ENCODE data around the gene CXCR5. TPM values are rescaled to one million over a fixed set of nuclear protein-coding genes. Genes with fewer than 3 reads are reported as not detected.

Gene CXCR5
- total RNA-seq, 1 donor from 2014 or later: 5.1 TPM

- peak overlapping the region; percentile 54 for H3K4me3 Mint-ChIP-seq
- DNase-seq (ENCODE audit: low spot score): no peak
- peak overlapping the region; percentile 99 for H3K27ac Mint-ChIP-seq
- H3K4me1 Mint-ChIP-seq (ENCODE audit: low read depth): peaks cover 81% of the 10 kb centered on the region
- no peaks in the 10 kb centered on the region for H3K9me3 Mint-ChIP-seq
- H3K36me3 Mint-ChIP-seq (ENCODE audit: low read depth): peaks cover 4% of the 10 kb centered on the region
- intact Hi-C loops (cut with micrococcal nuclease): loop anchor here (1.0 to 5.0 kb wide), 2 partner anchors 11 to 84 kb away; partner anchors contain the start of gene CENATAC
- H3K27me3 Mint-ChIP-seq (ENCODE audit: insufficient read depth): no peaks in the 10 kb centered on the region
Observed at GRCh38 chr11:118913411-118914125, 29.9 kb downstream of the CXCR5 start.

GRCh38 chr11:118914178-118914918 is 30.7 kb downstream of the CXCR5 start:
- peak overlapping the region; percentile 99 for H3K27ac Mint-ChIP-seq
- DNase-seq (ENCODE audit: low spot score): peak; percentile 59
- H3K36me3 Mint-ChIP-seq (ENCODE audit: low read depth): no peaks in the 10 kb centered on the region
- H3K4me1 Mint-ChIP-seq (ENCODE audit: low read depth): peaks cover 83% of the 10 kb centered on the region
- intact Hi-C loops (cut with micrococcal nuclease): loop anchor here (1.0 to 5.0 kb wide), 2 partner anchors 10 to 83 kb away; partner anchors contain the start of gene CENATAC
- H3K9me3 Mint-ChIP-seq: no peaks in the 10 kb centered on the region
- no peaks in the 10 kb centered on the region for H3K27me3 Mint-ChIP-seq (ENCODE audit: insufficient read depth)
- peak overlapping the region; percentile 71 for H3K4me3 Mint-ChIP-seq

- Mint-ChIP-seq H3K9me3 (no peaks in the 10 kb centered on the region), H3K27ac (peak overlapping the region; percentile 99), H3K36me3 (ENCODE audit: low read depth) (peaks cover under 1% of the 10 kb centered on the region), H3K4me3 (peak overlapping the region; percentile 71), H3K4me1 (ENCODE audit: low read depth) (peaks cover 89% of the 10 kb centered on the region), H3K27me3 (ENCODE audit: insufficient read depth) (no peaks in the 10 kb centered on the region)
- no peak for DNase-seq (ENCODE audit: low spot score)
- intact Hi-C loops (cut with micrococcal nuclease): loop anchor here (1.0 to 5.0 kb wide), 2 partner anchors 9 to 82 kb away; partner anchors contain the start of gene CENATAC
Observed at GRCh38 chr11:118914987-118915386, 31.3 kb downstream of the CXCR5 start.

- Mint-ChIP-seq H3K4me3 (no peak overlapping the region), H3K4me1 (ENCODE audit: low read depth) (peaks cover 93% of the 10 kb centered on the region), H3K36me3 (ENCODE audit: low read depth) (peaks cover 2% of the 10 kb centered on the region), H3K27me3 (ENCODE audit: insufficient read depth) (no peaks in the 10 kb centered on the region), H3K9me3 (no peaks in the 10 kb centered on the region), H3K27ac (peak overlapping the region; percentile 99)
- intact Hi-C loops (cut with micrococcal nuclease): no loop called here
- no peak for DNase-seq (ENCODE audit: low spot score)
Observed at GRCh38 chr11:118915396-118915795, 31.7 kb downstream of the CXCR5 start.

- no peak for DNase-seq (ENCODE audit: low spot score)
- H3K27me3 Mint-ChIP-seq (ENCODE audit: insufficient read depth): no peaks in the 10 kb centered on the region
- H3K27ac Mint-ChIP-seq: peak overlapping the region; percentile 99
- H3K4me1 Mint-ChIP-seq (ENCODE audit: low read depth): peaks cover 97% of the 10 kb centered on the region
- intact Hi-C loops (cut with micrococcal nuclease): no loop called here
- H3K36me3 Mint-ChIP-seq (ENCODE audit: low read depth): peaks cover 4% of the 10 kb centered on the region
- peak overlapping the region; percentile 81 for H3K4me3 Mint-ChIP-seq
- H3K9me3 Mint-ChIP-seq: no peaks in the 10 kb centered on the region
Observed at GRCh38 chr11:118915941-118916841, 32.5 kb downstream of the CXCR5 start.

GRCh38 chr11:118916842-118917388 is 33.2 kb downstream of the CXCR5 start:
- H3K9me3 Mint-ChIP-seq: no peaks in the 10 kb centered on the region
- H3K27me3 Mint-ChIP-seq (ENCODE audit: insufficient read depth): no peaks in the 10 kb centered on the region
- DNase-seq (ENCODE audit: low spot score): no peak
- intact Hi-C loops (cut with micrococcal nuclease): no loop called here
- H3K4me1 Mint-ChIP-seq (ENCODE audit: low read depth): peaks cover 97% of the 10 kb centered on the region
- peak overlapping the region; percentile 81 for H3K4me3 Mint-ChIP-seq
- peak overlapping the region; percentile 95 for H3K27ac Mint-ChIP-seq
- H3K36me3 Mint-ChIP-seq (ENCODE audit: low read depth): peaks cover 4% of the 10 kb centered on the region

- no peak for DNase-seq (ENCODE audit: low spot score)
- H3K27me3 Mint-ChIP-seq (ENCODE audit: insufficient read depth): no peaks in the 10 kb centered on the region
- peaks cover 91% of the 10 kb centered on the region for H3K4me1 Mint-ChIP-seq (ENCODE audit: low read depth)
- no peaks in the 10 kb centered on the region for H3K9me3 Mint-ChIP-seq
- H3K27ac Mint-ChIP-seq: peak overlapping the region; percentile 95
- peak overlapping the region; percentile 81 for H3K4me3 Mint-ChIP-seq
- peaks cover 4% of the 10 kb centered on the region for H3K36me3 Mint-ChIP-seq (ENCODE audit: low read depth)
- intact Hi-C loops (cut with micrococcal nuclease): no loop called here
Observed at GRCh38 chr11:118917481-118918127, 33.9 kb downstream of the CXCR5 start.

GRCh38 chr11:118918128-118918685 is 34.5 kb downstream of the CXCR5 start:
- Mint-ChIP-seq H3K27me3 (ENCODE audit: insufficient read depth) (no peaks in the 10 kb centered on the region), H3K4me1 (ENCODE audit: low read depth) (peaks cover 90% of the 10 kb centered on the region), H3K27ac (peak overlapping the region; percentile 95), H3K4me3 (peak overlapping the region; percentile 81), H3K9me3 (no peaks in the 10 kb centered on the region), H3K36me3 (ENCODE audit: low read depth) (peaks cover 4% of the 10 kb centered on the region)
- intact Hi-C loops (cut with micrococcal nuclease): no loop called here
- no peak for DNase-seq (ENCODE audit: low spot score)

- Mint-ChIP-seq H3K4me1 (ENCODE audit: low read depth) (peaks cover 90% of the 10 kb centered on the region), H3K4me3 (peak overlapping the region; percentile 81), H3K36me3 (ENCODE audit: low read depth) (peaks cover 4% of the 10 kb centered on the region), H3K27ac (peak overlapping the region; percentile 95), H3K9me3 (no peaks in the 10 kb centered on the region), H3K27me3 (ENCODE audit: insufficient read depth) (no peaks in the 10 kb centered on the region)
- intact Hi-C loops (cut with micrococcal nuclease): no loop called here
- no peak for DNase-seq (ENCODE audit: low spot score)
Observed at GRCh38 chr11:118918686-118919280, 35.1 kb downstream of the CXCR5 start.

- DNase-seq (ENCODE audit: low spot score): no peak
- intact Hi-C loops (cut with micrococcal nuclease): no loop called here
- H3K27me3 Mint-ChIP-seq (ENCODE audit: insufficient read depth): no peaks in the 10 kb centered on the region
- H3K27ac Mint-ChIP-seq: peak overlapping the region; percentile 73
- peaks cover 4% of the 10 kb centered on the region for H3K36me3 Mint-ChIP-seq (ENCODE audit: low read depth)
- H3K4me1 Mint-ChIP-seq (ENCODE audit: low read depth): peaks cover 75% of the 10 kb centered on the region
- no peaks in the 10 kb centered on the region for H3K9me3 Mint-ChIP-seq
- peak overlapping the region; percentile 73 for H3K4me3 Mint-ChIP-seq
Observed at GRCh38 chr11:118921121-118921928, 37.6 kb downstream of the CXCR5 start.

Measured in activated T-helper 1 cell treated with anti-CD3 and anti-CD28 coated beads, Interleukin-12 subunit alpha, Interleukin-12 subunit beta, Interleukin-2, Interleukin-4 antibody, amounts not matched to agents 30 ng/mL and 10 ng/mL and 1 ng/mL, durations not matched to agents 14 hours and 24 hours and 36 hours (primary cell).